Erythroblast (primary cell): ENCODE data around the gene AMOTL1.
A peak's percentile ranks its signal among the peaks of the same experiment; 100 is the strongest.

ENCODE experiments used
- DNase-seq, 2 experiments: peaks; one replicate each; lab custom pipeline; 2025; lab: John Stamatoyannopoulos, UW
- GATA1 ChIP-seq: IDR thresholded peaks from 2 replicates; pipeline ENCODE4 v1.6.1; 2011; ENCODE audit warnings: low read depth, mild to moderate bottlenecking, control low read depth, low read length, moderate library complexity
- POLR2A ChIP-seq: IDR thresholded peaks from 2 replicates; pipeline ENCODE4 v1.6.1; 2011; ENCODE audit warnings: mild to moderate bottlenecking, low read length

The AMOTL1 gene

DNA sequence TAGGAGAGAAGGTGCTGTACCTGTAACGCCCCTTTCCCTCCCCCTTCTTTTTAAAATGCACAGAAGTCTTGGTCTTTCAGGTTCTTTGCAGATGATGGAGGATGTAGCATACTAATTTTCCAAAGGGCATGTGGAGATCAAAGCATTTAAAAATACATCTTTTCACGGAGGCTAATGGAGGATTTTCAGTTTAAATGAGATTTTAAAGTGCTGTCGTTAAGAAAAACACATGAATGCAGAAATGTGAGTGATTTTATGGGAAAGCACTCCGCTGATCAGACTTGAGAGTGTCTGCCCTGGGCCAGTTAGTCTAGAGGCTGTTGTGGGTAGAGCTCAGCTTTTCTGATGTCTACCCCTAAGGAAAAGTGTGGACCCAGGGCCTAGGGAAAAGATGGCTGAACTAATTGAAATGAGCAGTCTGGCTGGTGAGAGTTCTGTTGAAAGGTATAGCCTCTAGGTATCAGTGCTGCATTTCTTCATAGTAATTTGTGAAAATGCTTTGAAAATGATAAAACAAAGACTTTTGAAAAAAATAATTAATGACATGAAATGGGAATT lies 2.5 kb downstream of the AMOTL1 start:
- DNase-seq: no peak
- TF ChIP-seq GATA1: no peak
- TF ChIP-seq POLR2A: no peak

DNA sequence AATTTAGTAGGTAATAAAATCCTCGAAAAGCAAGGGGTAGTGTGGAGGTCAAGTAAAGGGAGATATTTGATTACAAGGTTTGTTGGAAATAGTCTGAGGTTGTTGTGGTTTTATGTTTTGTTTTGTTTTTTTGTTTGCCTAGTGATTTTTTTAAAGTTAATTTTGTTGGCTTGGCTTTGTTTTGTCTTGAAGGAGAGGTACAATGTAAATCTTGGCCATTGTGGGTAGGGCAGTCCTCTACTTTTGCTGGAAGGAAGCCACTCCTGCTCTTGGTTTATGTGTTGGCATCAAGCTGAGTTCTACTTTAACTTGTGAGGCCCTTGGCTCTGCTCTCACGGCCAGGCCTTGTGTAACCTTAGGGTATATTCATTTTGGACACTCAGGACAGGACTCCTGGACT lies 3.2 kb downstream of the AMOTL1 start:
- no peak for DNase-seq
- no peak for TF ChIP-seq POLR2A
- TF ChIP-seq GATA1: no peak

DNA sequence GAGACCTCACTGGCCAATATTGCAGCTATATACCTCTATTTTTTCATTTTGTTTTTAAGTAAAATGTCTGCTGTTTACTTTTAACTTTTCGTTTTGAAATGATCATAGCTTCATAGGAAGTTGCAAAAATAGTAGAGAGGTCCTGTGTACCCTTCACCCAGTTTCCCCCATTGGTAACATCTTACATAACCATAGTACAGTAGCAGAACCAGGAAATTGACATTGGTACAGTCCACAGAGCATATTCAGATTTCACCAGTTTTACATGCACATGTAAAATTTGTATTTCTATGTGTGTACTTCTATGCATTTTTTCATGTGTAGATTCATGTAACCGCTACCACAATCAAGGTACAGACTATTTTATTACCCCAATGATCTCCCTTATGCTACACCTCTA lies 3.8 kb downstream of the AMOTL1 start:
- TF ChIP-seq GATA1: no peak
- TF ChIP-seq POLR2A: no peak
- DNase-seq: no peak

DNA sequence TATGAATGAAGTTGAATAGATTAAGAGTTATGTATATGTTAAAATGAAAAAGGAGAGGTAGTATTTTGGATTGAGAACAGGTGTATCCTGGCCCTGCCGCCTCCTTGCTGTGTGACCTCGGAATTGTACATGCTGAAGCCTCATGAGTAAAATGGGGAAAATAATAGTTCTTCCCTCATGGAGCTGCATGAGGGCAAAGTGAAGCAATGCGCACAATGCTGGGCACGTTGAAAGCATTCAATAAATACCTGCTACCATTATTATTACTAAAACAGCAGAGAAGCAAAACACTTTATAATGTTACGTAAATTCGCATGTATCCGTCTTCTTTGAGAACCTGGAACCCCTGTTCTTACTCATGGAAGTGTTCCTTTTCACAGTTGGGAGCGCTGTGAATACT lies 5.7 kb downstream of the AMOTL1 start:
- no peak for TF ChIP-seq POLR2A
- no peak for TF ChIP-seq GATA1
- DNase-seq: no peak

DNA sequence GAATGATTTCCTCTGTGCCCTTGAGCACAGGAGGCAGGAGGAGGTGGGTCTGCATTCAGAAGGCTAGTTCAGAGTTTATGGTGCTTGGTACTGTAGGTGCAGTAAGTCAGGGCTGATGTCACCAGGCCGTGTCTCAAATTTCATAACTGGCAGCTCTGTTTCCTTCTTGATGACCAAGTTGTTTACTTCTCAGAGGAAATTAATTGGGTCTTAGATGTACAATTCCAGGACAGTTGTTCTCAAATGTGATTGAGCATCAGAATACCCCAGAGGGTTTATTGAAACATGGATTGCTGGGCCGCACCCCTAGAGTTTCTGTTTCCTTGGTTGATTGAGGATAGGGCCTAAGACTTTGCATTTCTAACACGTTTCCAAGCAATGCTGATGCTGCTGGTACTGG lies 6.2 kb downstream of the AMOTL1 start:
- TF ChIP-seq POLR2A: no peak
- TF ChIP-seq GATA1: no peak
- DNase-seq: no peak

DNA sequence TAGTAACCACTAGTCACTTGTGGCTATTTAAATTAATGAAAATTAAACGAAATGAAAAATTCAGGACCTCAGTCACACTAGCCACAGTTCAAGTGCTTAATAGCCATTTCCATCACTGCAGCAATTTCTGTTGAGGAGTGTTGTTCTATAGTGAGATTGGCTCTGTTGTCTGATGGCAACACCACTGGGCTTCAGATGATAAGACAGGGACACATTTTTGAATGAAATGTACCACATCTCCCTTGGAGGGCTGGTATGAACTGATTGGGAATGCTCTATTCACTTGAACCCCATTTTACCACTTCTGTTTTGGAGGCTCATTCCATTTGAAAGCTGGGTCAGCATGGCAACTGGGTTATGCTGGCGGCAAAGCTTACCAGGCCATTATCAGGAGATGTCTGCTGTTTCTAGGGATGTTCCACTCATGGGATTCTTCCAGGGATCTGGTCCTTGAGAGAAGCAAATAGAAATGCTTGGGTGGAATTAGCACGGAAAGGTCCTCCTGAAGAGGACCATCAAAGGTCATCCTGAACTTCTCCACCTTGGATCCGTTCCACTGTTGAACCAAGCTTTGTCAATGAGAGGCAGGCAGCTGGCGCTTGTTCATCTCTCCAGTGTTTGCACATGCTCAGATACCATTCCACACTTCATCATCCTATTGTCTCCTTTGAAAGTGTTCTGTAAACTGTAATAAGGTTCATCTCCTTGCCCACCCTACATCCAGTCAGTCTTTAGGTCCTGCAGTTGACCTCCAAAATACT lies 7.6 kb downstream of the AMOTL1 start:
- DNase-seq: peak; percentile 20 to 74
- TF ChIP-seq POLR2A: no peak
- TF ChIP-seq GATA1: no peak

DNA sequence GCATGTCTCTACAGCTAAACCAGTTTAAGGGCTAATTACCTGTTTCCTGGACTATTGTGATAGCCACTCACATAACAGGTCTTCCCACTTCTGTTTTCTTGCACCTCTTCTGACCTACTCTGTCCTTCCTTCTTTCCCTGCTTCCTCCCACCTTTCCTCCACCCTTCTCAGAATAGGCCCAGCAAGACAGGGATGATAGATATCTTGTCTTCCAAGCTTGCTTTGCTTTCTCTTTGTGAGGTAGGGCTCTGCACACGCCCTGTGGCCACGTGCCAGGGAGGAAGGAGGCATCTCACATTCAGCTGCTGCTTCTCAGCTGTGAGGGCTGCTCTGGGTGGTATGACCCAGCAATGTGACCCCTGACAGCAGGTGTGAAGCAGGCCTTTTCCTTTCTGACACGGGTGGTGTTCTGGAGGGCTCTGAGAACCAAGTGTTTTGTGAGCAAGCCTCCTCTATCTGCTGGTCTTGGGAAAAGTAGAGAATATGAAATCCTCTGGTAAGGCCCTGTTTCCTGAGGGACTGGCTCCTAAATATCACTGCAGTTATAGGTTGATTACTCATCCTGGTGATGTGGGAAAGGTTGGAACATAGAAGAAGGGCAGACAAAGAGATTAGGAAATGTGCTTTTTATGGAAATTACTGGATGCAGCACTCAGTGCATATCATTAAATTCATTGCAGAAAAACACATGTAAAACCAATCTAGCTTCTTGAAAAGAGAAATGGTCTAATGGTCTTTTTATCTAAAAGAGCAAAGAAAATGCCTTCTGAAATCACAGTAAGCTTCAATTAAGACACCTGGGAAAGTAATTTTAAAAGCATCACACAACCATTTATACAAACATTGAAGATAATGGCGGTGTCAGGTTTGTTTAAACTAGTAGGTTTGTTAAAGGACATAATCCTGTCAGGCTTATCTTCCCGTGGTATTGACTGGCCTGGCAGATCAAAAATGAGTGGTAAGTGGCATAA lies 8.5 kb downstream of the AMOTL1 start:
- peak; percentile 50 to 63 for DNase-seq
- no peak for TF ChIP-seq POLR2A
- TF ChIP-seq GATA1: no peak

DNA sequence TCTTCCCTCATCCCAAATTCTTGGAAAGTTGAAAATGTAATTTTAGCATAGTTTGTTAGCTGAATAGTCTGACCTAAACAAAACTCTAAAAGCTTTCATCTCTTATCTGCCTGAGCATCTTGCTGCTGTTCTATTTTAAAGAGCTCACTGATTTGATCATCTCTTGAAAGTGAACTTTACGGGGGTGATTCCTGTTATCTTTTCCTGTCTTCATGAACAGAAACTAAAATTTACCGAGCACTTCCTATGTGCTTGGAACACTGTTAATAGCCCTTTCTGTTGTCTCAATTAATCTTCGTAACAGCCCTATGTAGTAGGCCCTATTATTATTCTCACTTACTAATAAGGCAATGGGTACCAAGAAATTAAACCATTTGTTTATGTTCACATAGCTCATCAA lies 12.3 kb downstream of the AMOTL1 start:
- no peak for TF ChIP-seq GATA1
- TF ChIP-seq POLR2A: no peak
- peak in 1 of 2 experiments; percentile 8 for DNase-seq

DNA sequence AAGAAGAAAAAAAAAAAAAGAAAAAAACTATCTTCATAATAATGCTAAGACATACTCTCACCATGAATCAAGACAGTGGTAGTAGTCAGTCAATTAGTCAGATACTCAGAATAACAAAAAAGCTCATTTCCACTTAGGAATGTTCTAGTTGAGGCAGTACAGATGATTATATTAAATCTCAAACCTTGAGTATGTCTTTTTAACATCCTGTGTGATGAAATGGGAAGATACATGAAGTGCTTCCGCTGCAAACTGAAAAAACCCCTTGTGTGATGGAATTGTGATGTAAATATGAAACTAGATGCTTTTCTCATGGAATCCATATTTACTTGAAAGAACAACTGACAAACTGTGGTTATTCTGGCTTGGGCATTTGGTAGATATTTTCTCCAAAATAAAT lies 13.7 kb downstream of the AMOTL1 start:
- DNase-seq: no peak
- TF ChIP-seq GATA1 (no peak), POLR2A (no peak)

DNA sequence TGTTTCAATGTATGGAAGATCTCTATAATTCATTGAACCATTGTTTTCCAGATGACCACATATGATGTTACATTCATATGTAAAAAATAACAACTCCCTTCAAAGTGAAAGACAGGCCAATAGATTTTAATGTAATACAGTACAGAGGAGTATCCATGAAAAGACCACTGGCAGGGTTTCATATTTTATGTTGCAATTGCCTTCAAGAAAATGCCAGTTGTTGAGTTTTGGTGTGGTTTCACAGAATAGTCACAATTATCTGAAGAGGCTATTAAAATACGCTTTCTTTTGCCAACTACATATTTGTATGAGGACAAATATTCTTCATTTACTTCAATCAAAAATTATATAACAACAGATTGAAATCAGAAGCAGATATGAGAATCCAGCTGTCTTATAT lies 14.3 kb downstream of the AMOTL1 start:
- no peak for TF ChIP-seq GATA1
- no peak for TF ChIP-seq POLR2A
- no peak for DNase-seq

DNA sequence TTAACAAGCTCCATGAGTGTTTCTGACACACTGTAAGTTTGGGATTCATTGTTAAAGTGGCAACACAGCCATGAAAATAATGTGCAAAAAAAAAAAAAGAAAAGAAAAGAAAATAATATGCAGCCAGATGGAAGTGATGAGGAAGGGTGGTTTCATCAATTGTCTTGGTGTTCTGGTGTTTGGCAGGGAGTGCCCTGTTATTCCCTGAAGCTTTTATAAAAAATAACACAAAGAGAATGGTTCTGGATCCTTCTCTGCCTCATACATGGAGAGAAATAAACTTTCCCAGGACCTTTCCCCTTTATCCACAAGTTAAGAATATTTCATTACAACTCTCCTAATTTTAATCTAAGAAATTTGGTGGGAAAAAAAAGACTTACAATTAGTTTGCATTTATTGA lies 16.7 kb downstream of the AMOTL1 start:
- DNase-seq: no peak
- no peak for TF ChIP-seq POLR2A
- TF ChIP-seq GATA1: no peak

DNA sequence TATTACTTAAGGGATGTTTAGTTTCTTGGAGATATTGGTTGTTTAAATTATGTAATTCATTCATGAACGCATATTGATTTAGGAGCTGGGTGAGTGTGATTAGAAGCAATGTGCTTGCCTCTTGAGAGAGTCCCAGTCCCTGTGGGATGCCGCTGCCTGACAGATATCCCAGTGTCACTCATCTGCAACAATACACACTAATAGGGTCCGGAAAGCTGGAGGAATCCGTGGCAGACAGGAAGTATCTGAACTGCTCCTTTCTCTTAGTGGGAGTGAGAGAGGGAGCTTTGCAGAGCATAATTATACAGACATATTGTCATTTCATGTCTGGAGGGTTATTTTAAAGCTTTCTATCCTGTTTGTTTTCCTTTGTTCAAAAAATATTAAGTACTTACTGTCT lies 17.4 kb downstream of the AMOTL1 start:
- TF ChIP-seq POLR2A (no peak), GATA1 (no peak)
- DNase-seq: no peak

DNA sequence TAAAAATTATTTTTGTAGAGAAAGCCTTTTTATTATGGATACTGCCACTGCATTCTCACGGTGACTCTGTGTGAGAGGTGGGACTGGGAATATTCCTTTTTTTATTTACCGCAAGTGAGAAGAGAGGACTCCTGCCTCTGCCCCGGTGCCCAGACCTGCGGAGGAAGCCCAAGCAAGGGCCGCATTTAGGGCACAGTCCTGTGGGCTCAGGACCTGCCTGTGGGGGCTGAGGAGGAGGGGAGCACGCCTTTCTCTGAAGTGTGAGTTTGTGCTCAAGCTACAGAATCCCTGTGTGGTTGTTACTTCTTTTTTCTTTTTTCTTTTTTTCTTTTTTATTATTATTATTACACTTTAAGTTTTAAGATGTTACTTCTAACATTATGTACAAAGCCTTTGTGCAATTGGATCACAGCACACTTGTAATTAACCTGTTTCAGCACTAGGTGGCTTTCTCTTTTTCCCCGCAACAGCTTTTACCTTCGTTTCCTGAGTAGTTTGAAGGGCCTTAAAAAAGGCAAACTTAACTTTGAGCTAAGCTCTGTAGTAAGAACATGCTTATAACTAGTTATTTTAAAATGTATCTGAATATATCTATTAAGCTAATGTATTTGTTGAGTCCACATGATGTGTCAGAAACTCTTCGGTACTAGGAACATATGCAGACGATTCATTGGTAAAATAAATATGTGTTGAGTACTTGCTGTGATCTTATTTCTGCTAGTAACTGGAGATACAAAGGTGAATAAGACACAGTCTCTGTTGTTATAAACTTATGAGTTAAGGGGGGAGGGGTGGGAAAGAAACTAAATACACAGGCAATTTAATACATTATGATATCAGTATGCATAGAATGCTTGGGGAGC lies 18.3 kb downstream of the AMOTL1 start:
- TF ChIP-seq POLR2A: no peak
- TF ChIP-seq GATA1: no peak
- DNase-seq: peak; percentile 50 to 60

DNA sequence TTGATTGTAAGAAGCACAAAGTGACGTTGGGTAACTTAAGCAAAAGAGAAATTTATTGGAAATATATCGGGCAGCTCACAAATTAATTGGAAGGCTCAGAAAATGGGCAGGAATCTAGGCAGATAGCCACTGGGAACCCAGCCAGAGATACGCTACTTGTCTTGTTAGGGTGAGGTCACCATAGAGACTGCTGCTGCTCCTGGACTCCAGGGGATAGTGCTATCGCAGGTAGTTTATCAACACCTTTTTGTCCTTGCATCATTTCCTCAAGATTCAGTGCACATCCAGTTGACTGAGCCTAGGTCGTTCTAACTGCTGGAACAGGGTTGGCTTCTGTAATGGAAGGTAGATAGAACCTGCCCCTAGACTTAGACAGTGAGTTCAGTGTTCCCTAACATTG lies 19.6 kb downstream of the AMOTL1 start:
- DNase-seq: peak in 1 of 2 experiments; percentile 13
- TF ChIP-seq POLR2A (no peak), GATA1 (no peak)
